ENCODE results near the gene HIPK2.

HIPK2 gene

GRCh38 chr7:139777948-139778841 is at the start of gene HIPK2:
Gene HIPK2, minus strand, starts transcription at chr7:139777998. Its CDS starts 375 bp downstream, at chr7:139777623.
- DNase-seq: no peak

DNA sequence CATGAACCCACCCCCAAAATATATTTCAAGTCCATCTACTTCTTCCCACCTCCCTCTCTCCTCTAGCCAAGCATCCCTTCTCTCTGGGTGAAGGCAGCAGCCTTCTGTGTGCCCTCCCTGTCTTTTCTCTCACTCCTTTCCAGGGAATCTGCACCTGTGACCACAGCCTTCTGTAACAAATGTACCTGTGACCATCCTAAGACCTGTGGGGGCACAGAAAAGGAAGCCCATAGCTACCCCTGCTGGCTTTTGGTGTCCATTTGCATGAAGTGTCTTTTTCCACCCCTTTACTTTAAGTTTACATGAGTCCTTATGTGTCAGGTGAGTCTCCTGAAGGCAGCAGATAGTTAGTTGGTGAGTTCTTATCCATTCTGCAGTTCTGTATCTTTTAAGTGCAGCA is 49.2 kb upstream of the HIPK2 start:
- no peak for DNase-seq

DNA sequence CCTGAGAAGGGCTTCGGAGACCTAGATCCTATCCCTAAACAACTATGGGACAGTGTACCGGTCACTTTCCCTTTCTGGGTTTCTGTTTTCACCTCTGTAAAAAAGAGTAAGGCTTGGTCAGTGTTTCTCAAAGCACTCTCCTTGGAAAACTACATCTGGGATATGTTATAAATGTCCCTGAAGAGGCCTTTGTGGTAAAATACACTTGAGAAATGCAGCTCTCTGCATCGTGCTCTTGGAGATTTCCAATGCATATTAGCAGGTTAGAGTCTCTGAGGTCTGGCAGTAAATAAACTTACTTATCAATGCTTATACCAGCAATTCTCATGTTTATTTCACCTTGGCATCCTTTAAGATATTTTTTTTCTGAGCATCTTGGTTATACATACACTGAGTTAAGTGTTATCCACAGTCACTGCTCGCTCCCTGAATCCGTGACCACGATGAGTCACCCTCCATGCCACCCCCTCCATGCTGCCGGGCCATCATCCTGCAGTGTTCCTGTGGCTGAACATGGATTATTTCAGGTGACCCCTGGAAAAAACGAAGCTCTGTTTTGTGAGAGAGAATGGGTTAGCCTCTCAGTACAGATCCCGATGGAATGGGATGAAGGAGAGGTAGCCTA is 48.0 kb upstream of the HIPK2 start:
- no peak for DNase-seq

- no peak for DNase-seq
These were observed 46.2 kb upstream of the HIPK2 start for GRCh38 chr7:139823959-139824521.

- no peak for DNase-seq
These were observed 45.1 kb upstream of the HIPK2 start for GRCh38 chr7:139822855-139823254.

DNA sequence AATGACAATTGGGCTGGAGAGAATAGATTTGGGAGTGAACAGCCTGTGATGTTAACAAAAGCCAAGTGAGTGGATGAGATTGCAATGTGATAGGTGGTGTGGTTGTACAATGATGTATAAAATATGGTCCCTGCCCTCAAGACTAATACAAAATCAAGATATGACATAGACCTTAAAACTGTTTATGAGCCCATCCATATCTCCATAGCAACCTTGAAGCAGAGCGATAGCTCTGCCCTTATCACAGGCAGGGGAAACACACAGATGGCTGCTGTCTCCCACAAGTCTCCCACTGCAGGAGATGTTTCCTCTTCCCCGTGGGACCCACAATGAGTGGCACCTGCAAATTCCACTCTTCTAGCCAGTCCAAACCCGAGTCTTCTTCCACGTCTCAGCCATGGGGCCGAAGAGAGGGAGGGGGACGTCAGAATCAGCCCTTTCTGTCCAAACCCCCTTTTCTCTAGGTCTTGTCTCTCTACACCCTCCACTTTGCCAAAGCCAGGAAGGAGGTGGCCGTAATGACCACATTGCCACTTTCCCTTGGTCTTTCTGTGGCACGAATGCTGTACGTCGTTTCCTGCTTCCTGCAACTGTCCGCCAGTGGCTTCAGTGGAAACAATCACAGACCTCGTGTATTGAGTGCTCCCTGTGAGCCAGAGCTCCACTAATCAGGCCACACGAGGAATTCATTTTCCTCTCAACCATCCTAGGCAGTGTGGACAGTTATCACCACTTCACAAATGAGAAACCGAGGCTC is 43.7 kb upstream of the HIPK2 start:
- DNase-seq: no peak

DNA sequence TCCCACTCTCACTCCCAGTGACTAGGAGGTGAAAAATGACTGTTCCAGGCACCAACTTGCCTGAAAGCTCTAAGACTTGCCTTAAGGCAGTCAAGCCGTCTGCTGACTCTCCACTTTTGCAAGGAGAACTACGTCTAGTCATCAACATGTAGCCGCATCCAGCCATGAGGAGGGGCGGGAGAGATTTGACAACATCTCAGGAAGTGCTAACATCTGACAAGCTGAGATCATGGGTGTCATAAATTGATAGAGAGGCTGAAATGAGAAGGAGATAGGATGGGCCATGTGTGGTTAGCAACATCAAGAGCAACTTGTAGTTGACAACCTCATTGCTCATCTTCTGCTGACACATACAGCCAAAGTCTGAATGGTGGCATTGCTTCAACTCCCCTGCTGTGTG is 42.3 kb upstream of the HIPK2 start:
- DNase-seq: no peak

DNA sequence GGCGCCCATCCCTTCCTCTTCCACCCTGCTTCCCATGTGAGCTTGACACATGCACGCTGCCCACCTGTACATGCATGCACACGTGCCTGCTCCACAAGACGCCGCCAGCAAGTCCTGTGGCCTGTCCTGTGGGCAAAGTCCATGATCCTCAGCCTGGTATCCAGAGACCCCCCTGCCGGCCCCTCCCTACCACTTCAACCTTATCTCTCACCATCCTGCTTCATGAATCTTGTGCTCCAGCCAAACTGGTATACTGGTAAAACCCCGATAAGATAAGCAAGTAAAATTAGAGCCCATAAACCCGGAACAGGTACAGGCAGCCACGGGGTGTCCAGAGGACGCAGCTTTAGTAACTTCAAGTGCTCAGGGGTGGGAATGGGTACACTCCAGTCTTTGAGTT is 39.5 kb upstream of the HIPK2 start:
- no peak for DNase-seq

- no peak for DNase-seq
These were observed 35.9 kb upstream of the HIPK2 start for GRCh38 chr7:139813689-139814088.

DNA sequence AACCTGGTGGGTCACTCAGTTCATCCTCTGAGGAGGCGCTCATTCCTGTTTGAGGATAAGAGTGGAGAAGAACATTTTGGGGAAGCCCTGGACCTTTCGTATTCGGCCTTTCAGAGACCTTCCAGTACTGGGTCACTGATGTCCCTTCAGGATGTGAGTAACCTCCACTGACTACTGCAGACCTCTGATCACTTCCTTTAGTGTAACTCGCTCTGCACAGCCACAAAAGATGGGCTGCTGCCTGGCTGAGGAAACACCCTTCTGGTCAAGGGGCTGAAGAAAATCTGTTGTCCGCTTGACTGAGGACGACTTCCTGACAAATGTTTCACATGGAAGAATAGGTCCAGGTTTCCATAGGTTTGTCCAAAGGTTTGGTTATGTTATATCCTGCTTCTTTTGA is 35.4 kb upstream of the HIPK2 start:
- no peak for DNase-seq

- DNase-seq: no peak
These were observed 33.3 kb upstream of the HIPK2 start for GRCh38 chr7:139811066-139811465.

DNA sequence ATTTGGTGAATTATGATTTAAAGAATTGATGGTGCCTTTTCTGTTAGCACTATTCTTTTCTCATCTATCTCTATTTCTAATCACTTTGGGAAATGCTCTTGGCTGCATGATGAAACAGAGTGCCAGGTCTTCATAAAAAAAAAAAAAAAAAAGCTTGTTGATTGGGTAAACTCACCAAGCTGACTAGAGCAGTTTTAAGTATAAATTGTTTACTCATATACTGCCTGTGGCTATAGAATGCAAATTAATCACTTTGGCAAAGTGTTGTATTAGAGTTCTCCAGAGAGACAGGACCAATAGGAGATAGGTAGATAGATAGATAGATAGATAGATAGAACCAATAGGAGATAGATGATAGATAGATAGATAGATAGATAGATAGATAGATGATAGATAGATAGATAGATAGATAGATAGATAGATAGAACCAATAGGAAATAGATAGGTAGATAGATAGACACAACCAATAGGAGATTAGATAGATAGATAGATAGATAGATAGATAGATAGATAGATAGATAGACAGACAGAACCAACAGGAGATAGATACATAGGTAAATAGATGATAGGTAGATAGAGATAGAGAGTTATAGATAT is 31.1 kb upstream of the HIPK2 start:
- DNase-seq: no peak

GRCh38 chr7:139808427-139808826 is 30.6 kb upstream of the HIPK2 start:
- no peak for DNase-seq

DNA sequence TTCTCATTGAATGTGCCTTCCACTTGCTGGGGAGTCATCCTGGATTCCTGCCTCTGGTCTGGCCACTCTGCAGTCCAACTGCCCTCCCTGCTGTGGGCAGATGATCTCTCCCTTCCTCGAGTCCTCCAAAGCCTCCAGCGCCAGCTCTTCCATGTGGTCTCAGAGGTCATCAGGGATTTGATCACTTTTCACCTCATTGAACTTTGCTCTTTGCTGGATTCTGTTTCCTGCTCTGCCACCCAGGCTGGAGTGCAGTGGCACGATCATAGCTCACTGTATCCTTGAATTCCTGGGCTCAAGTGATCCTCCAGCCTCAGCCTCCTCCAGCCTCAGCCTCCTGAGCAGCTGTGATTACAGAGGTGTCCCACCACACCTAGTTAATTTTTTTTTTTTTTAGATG is 29.2 kb upstream of the HIPK2 start:
- DNase-seq: no peak

DNA sequence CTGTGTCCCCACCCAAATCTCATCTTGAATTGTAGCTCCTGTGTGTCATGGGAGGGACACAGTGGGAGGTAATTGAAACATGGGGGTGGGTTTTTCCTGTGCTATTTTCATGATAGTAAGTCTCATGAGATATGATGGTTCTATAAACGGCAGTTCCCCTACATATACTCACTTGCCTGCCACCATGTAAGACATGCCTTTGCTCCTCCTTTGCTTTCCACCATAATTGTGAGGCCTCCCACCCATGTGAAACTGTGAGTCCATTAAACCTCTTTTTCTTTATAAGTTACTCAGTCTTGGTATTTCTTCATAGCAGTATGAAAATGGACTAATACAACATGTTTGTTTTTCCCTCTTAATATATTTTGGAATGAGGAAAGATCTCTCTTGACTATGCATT is 26.8 kb upstream of the HIPK2 start:
- no peak for DNase-seq

GRCh38 chr7:139799586-139799985 is 21.8 kb upstream of the HIPK2 start:
- DNase-seq: no peak

- DNase-seq: no peak
These were observed 21.1 kb upstream of the HIPK2 start for GRCh38 chr7:139798892-139799291.

- DNase-seq: no peak
These were observed 20.4 kb upstream of the HIPK2 start for GRCh38 chr7:139798221-139798620.

GRCh38 chr7:139797607-139798006 is 19.8 kb upstream of the HIPK2 start:
- DNase-seq: no peak

DNA sequence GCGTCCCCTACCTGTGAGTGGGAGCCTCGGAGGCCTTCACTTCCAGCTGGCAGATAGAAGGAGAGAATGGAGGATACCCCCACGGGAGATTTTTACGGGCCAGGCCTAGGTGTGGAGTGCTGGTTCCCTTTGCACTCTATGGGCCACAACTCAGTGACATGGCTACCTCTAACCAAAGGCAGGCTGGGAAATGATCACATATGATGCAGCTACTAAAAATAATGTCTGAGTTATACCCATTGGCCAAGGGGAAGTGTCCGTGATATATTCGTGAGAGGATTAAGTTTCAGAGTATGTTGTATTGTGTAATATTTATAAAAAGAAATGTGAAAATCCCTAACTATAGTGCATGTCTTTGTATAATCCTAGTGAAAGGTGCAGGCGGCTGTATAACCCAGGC is 13.5 kb upstream of the HIPK2 start:
- DNase-seq: no peak

DNA sequence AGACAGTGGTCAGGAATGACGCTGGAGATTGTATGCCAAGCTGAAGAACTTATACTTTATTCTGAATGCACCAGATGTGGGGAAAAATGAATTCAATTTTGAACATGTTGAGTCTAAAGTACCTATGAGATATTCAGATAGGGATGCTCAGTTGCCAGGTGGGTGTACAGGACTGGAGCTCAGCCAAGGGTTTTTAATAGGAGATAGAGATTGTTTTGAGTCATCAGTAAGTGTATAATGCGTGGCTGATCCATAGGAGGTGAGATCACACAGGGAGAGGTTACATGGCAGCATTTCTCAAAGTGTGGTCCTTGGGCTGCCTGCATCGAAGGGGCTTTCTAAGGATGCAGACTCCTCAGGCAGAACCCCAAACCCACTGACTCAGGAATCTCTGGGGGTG is 6.8 kb upstream of the HIPK2 start:
- DNase-seq: no peak

DNA sequence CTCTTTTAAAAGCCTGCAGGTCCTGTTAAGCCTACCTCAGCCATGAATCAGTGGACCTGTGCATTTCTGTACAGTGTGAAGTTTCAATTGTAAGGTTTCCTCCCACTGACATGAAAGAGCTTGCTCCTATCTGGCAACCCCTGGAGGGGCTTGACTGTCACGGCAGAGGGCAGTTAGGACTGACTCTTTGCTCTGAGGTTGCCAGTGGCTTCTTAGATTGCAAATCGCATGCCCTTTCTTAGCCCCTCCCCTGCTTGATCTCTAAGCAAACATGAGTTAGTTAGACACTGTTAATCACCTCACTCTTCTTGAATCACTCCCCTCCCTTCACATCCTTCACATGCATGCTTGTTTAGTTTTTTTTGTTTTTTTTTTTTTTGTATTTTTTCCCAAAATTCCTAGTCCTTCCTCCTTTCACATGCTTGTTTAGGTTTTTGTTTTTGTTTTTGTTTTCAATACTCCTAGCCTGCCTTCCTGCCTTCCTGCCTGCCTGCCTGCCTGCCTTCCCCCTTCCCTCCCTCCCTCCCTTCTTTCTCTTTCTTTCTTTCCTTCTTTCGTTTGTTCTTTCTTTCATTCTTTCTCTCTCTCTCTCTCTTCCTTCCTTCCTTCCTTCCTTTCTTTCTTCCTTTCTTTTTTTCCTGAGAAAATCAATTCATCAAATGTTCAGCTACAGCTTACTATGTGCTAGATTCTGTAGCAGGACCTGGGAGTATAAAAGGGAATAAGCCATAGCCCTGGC is 6.0 kb upstream of the HIPK2 start:
- DNase-seq: no peak

Measured in NCI-H2081 treated with DMSO at 0.1 percent for 48 hours (cell line).